AML-193 (cell line): ENCODE measurements around the gene PDS5B.
A peak's percentile ranks its signal among the peaks of the same experiment; 100 is the strongest.

ENCODE experiments used
- DNase-seq, 2 experiments: peaks; one replicate each; lab custom pipeline; 2025; lab: John Stamatoyannopoulos, UW

The PDS5B gene

DNA sequence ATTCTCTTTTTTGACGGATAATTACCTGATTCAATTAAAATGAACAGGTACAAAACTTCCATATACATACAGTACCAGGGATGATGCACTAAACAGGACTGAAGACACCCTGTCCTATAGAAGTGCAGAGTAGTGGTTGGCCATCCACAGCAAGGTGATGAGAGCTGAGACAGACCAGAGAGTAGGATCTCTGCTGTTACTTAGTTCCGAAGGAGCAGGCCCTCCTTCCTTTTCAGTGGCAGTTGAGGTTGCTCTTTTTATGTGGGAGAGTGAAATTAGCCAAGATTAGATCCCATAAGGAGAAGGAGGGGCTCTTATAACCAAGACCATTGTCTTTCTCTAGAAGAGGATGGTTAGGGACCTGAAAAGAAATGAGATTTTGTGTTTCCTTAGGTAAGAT lies 4.0 kb downstream of the PDS5B start:
- DNase-seq, result peak in 1 of 2 experiments; percentile 9

DNA sequence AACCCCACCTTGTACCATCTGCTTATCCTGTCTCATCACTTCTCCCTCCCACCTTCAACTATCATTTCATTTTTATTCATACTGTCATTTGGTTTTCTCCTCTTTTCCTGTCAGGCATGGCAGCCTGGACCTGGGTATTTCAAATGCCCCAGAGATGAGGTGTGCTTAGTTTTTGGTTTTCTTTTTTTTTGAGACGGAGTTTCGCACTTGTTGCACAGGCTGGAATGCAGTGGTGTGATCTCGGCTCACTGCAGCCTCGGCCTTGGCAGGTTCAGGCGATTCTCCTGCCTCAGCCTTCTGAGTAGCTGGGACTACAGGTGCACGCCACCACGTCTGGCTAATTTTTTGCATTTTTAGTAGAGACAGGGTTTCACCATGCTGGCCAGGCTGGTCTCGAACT lies 5.8 kb downstream of the PDS5B start:
- no peak for DNase-seq

DNA sequence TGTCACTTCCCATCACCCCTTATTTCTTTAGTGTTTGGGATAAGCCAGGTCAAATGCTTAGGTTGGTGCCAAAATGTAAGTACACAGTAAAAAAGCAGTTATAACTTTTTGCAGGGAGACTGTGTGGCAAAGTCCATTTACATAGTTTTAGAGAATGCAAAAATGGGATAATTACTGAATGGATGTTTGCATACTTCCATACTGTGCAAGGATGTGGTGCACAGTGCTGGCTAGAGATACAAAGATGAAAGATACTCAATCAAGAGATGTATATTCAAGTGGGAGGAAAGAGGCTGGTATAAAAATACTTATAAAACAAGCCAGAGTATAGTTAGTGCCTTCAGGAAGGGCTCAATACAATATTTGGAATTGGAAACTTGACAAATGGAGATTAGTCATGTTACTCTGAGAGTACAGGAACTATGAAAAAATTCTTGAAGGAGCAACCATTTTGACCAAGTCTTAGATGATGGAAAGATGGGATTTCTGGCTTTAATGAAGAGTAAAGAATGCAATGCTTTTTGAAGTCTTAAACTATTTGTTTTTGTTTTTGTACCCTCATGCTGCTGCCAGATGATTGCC lies 8.0 kb downstream of the PDS5B start:
- DNase-seq, result no peak

DNA sequence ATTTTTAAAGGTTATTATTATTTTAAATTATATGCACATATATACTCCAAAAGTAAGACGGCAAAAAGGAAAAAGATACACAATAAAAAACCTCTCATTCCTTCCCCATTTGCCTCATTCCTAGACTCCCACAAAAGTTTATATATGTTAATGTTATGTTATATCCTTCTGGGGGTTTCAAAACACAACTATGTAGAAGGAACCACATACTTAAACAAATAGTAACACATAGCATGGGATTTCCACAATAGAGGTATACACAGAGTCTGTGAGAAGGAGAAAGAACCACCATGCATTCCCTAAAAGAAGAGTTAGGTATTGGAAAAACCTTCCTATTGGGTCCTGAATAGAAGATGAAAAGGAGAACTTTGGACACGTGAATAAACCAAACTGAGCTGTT lies 9.1 kb downstream of the PDS5B start:
- no peak for DNase-seq

DNA sequence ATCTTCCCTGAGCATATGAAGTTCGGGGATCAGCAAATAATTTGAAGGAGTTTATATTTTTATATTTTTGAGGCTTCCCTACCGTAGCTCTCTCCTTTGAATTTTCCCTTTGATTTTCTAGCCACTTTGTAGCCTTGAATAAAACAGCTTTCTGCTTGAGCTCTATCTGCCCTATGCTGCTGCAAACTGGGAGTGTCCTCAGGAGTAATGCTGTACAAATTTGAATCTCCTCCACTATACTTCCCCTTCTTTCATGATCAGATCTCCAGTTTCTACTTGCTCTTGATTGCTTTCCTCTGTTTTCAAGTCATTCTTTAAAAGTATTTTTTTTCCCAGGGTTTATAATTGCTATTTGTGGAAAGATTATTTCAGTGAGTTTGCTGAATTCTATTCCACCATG lies 14.6 kb downstream of the PDS5B start:
- DNase-seq, result peak; percentile 9 to 28

DNA sequence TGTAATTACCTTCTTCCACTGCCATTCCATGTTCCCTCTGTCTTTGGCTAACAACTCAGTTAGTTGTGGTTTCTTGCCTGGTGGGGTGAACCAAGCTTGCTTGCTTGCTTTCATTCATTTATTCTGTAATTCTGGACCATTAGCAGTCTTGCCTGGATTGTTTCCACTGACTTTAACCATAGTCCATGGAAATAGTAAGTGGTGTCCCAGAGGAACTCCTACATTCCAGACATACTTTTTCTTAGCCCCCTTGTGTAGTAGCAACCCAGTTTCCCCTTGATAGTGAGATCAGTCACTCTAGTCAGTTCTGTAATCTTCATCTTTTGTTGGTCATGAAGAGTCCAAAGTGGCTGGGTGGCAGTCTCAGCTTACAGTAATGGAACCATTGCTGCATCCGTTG lies 23.2 kb downstream of the PDS5B start:
- no peak for DNase-seq

DNA sequence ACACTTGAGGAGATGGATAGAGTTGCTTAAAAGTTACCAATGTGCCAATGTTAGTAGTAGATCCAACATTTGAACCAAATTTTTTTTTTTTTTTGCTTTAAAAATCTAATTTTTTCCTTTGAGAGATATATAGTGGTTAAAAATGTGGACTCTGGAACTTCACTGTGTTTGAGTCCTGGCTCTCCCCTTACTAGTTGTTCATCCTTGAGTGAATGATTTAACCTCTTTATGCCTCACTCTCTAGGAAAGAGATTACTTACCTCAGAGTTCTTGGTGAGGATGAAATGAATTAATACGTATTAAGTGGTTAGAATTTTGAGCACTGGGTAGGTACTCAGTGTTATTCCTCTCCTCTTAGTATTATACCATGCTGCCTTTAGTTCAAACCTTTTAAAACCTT lies 24.3 kb downstream of the PDS5B start:
- DNase-seq, result no peak

DNA sequence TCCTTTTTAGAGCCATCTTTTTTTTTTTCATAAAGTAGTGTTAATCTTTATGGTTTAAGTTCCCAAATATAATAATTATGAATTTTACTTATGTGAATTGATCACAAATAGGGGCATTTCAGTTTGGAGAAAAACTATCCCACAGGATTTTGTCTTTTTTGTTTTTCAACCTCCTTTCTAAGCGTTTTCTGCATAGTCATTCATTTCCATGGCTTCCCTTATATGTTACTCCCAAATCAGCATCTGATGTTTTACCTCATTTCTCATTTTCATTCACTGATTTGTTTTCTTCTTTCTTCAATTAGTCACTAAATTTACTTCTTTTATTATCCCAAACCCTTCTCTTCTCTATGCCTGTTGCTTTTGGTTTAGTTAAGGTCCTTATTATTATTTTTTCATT lies 24.7 kb downstream of the PDS5B start:
- DNase-seq, result no peak

DNA sequence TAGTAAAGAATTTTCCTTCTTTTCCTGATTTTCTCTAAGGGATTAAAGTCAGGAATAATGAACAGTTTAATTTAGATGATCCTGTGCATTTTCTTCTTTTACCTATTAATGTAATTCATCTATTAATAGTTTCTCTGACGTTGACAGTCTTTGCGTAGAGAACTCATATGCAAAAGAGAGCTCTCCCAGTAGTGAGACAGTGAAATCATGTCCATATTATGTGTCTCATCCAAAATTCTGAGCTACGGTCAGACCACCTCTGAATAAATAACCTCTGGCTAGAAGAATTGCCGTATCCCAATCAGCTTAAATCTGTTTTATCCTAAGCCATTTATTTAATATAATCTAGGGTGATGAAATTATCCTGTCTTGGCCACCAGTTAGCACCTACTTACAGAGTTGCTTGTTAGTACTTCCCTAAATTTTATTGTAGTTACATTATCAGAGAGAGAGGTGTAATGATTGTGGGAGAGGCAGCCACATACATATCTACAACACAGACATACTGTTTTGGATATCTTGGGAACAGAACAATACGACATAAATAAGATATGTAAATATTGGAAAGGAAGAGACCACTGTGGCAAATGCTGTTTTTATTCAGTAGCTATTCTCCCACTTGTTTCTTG lies 30.7 kb downstream of the PDS5B start:
- DNase-seq, result peak; percentile 17 to 19

DNA sequence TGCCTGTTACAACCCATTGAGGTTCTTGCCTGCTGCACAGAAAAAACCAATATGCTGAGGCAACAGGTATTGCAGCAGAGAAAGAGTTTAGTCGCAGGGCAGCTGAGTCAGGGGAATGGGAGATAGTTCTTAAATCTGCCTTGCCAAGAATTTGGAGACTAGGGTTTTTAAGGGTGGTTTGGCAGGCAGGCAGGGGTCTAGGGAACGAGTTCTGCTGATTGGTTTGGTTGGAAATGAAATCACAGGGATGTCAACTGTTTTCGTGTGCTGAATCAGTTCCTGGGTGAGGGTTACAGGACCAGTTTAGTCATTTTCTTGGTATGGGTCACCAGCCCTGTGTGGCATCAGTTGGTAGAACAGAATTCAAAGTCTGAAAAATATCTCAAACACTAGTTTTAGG lies 36.6 kb downstream of the PDS5B start:
- DNase-seq, result no peak

DNA sequence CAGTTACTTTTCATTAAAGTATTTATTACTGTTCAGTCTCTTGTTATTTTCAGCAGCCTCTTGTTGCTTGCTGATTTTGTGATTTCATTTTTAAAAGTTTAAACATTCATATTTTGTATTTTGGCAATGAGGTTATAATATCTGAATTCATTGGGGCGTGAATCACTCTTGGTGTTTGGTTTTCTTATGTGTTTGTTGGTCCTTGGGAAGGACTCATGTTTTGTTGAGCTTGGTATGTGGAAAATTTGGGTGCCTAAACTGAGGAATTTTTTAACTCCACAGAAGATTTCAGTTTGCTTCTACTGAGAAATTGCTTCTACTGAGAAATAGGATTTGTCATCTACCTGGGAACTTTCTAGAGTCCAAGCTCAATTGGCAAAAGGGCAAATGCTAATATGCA lies 38.2 kb downstream of the PDS5B start:
- DNase-seq, result no peak

DNA sequence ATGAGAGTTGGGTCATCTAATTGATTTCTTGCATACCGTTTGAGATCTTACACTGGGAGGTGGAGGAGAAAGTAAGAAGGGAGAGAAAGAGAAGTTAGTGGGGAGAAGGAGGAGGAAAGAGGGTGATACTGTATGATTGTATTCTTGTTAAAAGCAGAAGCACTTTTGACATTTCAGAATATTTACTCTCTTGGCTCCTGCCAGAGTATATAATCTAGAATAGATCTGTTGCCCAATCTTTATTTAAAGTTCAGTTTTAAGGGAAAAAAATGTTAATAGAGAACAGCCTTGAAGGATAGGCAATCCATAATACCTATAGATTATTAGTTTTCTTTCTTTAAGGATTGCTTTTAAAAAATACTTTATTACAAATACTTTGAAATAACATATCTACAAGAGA lies 41.5 kb downstream of the PDS5B start:
- DNase-seq, result peak in 1 of 2 experiments; percentile 52

DNA sequence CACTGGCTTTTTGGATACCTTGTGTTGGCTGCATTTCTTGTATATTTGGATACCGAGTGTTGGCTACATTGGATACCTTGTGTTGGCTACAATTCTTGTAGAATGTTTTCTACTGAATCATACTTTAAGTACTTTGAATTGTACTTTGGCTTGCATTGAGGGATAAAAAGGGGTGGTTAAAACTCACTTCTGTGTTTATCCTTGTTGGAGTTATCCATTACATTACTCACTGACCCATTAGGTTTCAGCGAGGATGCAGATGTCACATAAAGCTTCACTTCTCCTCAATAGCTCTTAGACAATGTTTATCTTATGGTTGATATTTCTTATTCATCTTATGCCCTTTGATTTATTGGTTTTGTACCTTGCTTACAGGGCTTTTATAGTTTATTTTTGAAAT lies 43.1 kb downstream of the PDS5B start:
- no peak for DNase-seq

DNA sequence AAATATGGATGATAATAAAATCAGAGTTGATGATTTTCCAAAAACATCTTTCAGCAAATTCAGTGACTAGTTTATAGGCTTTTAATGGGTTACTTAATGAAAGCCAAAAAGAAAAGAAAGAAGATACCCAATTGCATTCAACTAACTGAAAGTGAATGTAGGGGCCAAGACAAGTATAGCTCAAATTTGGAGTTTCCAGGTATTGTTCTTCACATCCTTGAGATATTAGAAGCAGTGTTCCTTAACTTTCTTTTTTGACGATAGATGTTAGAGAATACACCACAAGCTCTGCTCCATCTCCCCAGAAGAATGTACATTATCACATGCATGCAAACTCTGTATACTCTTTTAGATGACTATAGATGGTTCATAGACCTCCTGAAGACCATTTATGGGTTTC lies 43.6 kb downstream of the PDS5B start:
- DNase-seq, result no peak

DNA sequence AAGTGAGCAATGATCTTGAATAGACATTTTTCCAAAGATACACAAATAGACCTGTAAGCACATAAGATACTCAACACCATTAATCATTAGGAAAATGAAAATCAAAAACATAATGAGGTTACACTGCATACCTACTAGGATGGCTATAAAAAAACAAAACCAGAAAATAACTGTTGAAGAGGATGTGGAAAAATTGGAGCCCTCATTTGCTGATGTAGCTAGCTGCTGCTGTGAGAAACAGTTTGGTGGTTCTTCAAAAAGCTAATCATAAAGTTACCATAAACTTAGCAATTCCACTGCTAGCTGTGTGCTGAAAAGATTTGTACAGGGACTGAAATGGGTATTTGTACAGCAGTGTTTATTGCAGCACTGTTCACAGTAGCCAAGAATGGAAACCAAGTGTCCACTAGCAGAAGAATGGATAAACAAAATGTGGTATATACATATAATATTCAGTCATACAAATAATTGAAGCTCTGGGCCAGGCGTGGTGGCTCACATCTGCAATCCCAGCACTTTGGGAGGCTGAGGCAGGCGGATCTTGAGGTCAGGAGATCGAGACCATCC lies 46.2 kb downstream of the PDS5B start:
- DNase-seq, result no peak

DNA sequence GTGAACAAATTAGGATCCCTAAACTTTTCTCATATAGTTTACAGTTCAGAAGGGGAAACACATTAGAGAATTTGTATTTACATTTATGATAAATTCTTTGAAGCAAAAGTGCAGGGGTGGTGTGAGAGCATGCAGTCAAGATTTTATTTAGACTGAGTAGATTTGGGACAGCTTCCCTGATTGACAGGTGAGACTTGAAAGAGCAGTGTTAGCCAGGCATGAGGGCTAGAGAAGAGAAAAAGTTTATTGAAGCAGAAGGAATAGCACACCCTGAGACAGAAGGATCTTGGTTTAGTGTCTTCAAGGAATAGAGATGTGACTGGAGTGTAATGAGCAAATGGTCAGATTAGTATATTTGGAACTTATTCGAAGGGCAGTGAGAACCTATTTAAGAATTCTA lies 50.5 kb downstream of the PDS5B start:
- DNase-seq, result no peak

DNA sequence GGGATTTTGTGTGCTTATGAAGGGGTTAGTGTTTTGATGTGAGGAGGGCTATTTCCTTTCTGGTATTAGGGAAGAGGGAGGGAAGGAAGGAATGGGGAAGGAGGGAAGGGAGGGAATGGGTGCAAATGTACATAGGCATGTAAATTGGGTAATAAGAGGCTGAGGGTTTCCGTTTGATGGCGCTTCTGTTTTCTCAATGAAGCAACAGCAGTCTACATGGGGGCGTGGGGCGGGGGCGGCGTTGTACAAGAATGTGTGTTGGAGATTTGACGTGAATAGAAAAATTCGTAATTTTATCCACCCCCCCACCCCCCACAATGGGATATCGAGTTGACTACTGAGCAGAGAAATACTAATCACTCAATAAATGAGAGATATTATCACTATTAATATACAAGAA lies 52.5 kb downstream of the PDS5B start:
- no peak for DNase-seq

DNA sequence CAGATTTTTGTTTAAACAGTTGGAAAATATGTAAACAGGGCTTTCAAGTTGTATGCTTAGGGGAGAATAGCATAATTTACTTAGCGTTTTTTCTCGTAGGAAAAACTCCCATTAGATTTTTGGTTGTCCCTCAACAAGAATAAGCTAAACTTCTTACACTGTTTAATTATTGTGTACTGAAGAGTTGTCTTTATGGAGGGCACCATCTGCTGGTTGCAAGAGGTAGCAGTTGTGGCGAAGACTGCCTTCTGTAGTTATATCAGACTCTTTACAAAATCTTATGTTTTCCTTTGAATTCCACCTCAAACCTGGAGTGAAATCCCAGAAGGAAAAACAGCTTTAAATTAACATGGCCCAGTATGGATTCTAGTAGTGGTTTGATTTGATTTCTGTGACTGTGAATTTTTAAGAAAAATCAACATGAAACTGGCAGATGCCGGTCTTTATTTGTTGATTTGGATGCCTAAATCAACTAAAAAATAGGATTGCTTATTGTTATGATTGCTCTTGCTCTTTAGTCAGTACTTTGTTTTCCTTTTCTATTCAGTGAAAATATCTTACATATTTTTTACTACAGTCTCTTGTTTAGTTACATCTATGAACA lies 53.4 kb downstream of the PDS5B start:
- peak; percentile 83 to 85 for DNase-seq

DNA sequence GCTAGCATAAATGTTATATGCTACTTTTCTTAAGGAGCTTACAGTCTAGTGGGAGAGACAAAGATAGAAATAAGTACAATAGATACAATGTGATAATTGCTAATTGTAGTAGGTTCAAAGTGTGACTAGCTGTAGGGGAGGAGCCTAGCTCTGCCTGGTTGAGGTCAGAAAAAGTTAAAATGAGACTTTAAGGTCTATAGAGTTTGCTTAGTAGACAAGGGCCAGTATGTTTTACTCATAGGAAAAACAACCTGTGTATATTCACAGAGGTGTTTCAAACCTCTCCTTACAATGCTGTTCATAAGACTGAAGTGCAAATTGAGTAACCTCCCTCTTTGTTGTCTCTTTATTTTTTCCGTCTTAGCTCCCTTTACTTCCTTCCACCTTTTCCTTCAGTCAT lies 56.1 kb downstream of the PDS5B start:
- DNase-seq, result no peak

DNA sequence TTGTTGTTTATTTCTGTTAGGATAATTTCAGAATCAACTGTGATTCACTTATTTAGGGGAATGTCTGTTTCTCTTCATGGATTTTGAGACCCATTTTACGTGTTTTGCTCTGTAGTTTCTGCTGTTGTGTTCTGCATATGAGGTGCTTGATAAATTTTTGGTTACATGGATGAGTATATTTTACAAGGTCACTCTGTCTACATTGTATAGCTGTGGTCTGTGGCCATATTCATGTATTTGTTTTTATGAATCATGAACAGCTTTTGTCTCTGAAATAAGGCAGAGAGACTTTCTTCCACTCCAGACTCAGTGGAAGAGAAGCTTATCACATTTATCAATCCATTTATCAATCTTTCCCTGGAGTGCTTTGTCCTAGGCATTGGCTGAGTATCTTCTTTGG lies 56.6 kb downstream of the PDS5B start:
- no peak for DNase-seq

DNA sequence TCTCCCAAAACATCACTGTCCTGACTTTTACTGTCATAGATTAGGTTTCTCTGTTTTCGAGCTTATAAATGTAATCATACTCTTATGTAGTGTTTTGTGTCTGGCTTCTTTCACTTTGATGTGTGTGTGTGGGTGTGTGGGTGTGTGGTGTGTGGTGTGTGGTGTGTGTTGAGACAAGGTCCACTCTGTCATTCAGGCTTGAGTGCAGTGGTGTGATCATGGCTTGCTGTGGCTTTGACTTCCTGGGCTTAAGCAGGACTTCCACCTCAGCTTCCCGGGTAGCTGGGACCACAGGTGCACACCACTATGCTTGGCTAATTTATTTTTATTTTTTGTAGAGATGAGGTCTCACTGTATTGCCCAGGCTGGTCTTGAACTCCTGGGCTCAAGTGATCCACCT lies 59.6 kb downstream of the PDS5B start:
- no peak for DNase-seq

DNA sequence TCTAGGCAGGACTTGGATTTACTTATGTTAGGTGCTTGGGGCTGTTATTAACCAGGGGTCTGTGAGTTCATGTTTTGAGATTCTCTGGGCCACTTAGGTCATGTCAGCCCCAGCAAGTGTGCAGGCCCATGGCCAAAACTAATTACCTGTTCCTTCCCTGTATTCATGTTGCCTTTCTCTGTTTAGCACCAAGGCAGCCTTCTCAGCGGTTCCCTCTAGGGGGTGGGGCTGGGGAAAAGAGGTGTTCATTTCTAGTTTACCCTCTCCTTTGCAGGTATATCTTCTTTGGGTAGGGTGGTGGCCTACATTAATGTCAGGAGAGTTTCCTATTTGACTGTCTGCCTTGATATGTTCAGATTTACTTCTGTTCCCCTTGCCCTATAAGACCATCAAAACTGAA lies 61.7 kb downstream of the PDS5B start:
- no peak for DNase-seq

DNA sequence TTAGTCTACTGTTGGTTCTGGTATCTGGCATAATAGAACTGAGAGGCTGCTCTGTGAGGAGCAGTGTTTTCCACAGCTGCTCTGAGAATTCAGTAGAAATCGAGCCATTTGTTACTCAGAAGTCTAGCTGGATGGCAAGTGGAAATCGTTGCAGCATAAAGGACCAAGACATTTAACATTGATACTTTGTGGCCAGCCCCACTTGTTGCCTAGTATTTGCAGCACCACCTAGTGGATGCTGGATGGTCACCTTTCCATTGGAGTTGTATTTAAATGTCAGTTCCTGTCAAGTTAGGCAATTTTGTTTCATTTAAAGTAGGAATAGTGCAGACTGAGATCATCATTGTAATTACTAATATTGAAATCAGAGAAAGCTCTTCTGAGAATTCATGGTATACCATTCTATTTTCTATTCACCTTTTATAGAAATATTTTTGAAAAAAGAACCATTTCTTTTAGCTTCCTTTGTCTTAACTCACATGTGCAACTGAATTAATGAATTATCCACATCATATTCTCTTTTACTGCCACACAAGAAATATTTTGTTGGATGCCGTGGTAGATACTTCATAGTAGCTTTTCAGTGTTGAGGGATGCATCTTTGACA lies 64.6 kb downstream of the PDS5B start:
- DNase-seq, result peak; percentile 88 to 91
